Posterior vena cava (tissue), 2 donors: ENCODE results near the gene ARFGAP3. TPM values are rescaled to one million over a fixed set of nuclear protein-coding genes. Genes with fewer than 3 reads are reported as not detected.
A peak's percentile ranks its signal among the peaks of the same experiment; 100 is the strongest.

Source experiments
- DNase-seq: peaks from one replicate; pipeline ENCODE4 v3.0.0-alpha.2; 2020; ENCODE audit warnings: low spot score
- intact Hi-C, 2 donors: fragments of 100-400 bp; cut with DNase I; formaldehyde crosslinking; loops; one replicate each; pipeline versions ENCODE4 v1.14.1 to v1.14.2; 2022 to 2023
- total RNA-seq, 2 donors: library from RNA; stranded (reverse); fragmentation: NEBNext Ultra II Directional; extraction: Animal tissue kit (Norgen Biotek cat#: 25700); gene quantifications; one replicate each; pipeline ENCODE4 v1.2.1, GENCODE V29; 2021
- donor health status: DM: yes; HTN: yes; CAD: no.
- donor health status: DM: yes; HTN: yes; CAD: no.

ARFGAP3 gene
- total RNA-seq, 2 donors from 2014 or later: 36.9 to 53.0 TPM

GRCh38 chr22:42869888-42870480, 12.9 kb upstream of the ARFGAP3 start:
- intact Hi-C loops: loop anchor here in 1 of 2 donors (5.0 kb wide), 1 partner anchor 162 kb away; no protein-coding TSS in a partner anchor
- DNase-seq: no peak

DNA sequence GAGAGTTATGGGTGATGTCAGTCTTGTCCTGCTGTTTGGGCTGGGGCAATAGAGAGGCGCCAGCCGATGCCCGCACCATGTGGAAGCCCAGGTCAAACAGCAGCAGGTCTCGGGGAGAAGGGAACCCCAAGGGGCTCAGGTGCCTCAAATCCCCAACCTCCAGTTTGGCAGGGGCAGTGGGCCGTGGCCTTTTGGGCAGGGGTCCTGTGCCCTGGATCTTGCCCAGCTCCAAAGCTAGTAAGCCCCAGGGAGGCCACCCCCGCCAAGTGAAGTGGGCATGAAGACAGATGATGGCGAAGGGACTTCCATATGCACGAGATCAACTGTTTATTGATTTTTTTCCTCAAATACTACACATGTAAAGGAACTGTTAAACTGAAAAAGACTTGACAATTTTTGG, 12.4 kb upstream of the ARFGAP3 start:
- intact Hi-C loops: loop anchor here in 1 of 2 donors (5.0 kb wide), 1 partner anchor 163 kb away; no protein-coding TSS in a partner anchor
- DNase-seq: no peak

DNA sequence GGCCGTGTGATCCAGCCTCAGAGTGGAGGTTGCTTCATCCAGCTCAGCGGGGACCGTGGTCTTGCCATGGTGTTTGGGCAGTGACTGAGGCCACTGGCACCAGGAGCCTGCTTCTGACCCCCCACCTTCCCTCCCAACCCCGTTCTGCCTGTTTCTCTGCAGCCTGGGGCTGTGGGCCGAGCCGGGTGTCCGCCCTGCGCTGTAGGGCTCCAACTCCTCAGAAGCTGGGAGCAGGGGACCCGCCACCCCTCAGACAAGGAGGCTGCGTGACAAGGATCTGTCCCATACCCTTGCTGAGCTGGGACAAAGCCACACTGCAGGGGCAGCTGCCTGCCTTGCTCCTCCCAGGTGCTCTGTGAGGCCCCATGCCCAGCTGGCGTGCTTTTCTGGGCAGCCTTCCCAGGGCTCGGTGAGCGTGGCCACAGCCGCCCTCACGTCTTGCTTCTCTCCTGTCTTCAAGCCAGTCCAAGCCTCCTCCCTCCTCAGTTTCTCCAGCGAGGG, 11.7 kb upstream of the ARFGAP3 start:
- DNase-seq: no peak
- intact Hi-C loops: loop anchor here in 1 of 2 donors (5.0 kb wide), 1 partner anchor 164 kb away; no protein-coding TSS in a partner anchor

GRCh38 chr22:42866100-42866499, 9.0 kb upstream of the ARFGAP3 start:
- intact Hi-C loops: loop anchor here in 1 of 2 donors (5.0 kb wide), 1 partner anchor 166 kb away; no protein-coding TSS in a partner anchor
- DNase-seq: no peak

DNA sequence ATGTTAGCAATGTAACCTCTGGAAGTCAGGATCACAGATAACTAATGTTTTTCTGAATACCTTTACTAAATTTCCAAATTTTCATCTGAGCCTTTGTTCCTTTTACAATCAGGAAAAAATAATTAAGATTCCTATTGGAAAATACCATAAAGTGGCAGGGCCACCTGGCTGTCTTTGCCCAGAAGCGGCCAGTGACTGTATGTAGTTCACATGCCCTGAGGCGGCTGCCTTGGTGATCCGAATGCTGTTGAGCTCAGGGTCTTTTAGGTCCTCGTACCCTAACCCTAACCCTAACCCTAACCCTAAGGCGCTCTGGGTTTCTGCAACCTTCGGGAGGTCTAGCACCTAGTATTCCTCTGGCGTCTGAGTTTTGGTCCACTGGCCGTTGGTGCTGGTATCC, 8.5 kb upstream of the ARFGAP3 start:
- intact Hi-C loops: loop anchor here in 1 of 2 donors (5.0 kb wide), 1 partner anchor 167 kb away; no protein-coding TSS in a partner anchor
- no peak for DNase-seq

- intact Hi-C loops: no loop called here
- DNase-seq: no peak
These were observed 6.4 kb upstream of the ARFGAP3 start for GRCh38 chr22:42863349-42863961.

- DNase-seq: no peak
- intact Hi-C loops: no loop called here
These were observed 5.1 kb upstream of the ARFGAP3 start for GRCh38 chr22:42862045-42862734.

DNA sequence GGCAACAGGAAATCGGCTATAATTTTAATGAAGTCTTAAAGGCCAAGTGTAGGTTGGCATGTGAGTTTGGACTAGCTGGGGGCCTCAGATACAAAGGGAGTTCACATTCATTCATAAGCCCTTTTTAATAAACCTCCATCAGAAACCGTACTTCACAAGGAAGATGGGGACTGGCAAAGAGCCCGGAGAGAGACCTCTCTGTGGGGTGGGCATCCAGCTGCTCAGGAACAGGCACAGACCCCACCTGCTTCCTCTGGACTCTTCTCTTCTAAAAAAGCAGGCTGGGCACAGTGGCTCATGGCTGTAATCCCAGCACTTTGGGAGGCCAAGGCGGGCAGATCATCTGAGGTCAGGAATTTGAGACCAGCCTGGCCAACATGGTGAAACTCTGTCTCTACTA, 3.9 kb upstream of the ARFGAP3 start:
- intact Hi-C loops: no loop called here
- DNase-seq: no peak

- intact Hi-C loops: no loop called here
- DNase-seq: no peak
These were observed 890 bp upstream of the ARFGAP3 start for GRCh38 chr22:42857845-42858481.

DNA sequence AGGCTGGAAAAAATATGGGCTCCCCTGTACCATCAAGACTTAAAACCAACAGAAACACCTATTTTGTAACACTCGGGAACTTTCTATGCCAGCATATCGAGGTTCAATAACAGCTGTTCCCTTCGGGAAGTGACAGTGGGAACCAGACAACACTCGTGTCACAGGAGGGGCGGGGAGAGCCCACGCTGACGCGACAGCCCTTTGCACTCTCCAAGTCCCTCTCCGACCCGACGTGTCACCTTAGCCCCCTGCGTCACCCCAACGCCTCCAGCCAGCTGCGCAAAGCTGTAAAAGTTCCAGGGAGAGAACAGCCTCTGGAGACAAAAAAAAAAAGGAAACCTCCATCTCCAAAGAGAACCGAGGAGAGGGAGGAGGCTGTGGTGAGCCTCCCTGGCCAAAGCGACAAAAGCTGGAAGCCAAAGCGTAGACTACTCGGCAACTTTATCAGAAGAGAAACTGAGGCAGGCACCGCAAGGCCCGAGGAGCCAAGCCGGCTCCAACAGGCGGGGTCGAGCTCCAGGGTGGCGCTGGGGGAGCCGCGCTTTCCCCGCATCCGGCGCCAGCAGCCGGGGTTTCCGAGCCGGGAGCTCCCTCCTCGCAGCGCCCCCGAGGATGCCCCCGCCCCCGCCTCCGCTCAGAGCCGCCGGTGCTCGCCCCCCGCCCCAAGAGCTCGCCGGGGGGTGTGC, 751 bp downstream of the ARFGAP3 start:
- intact Hi-C loops: no loop called here
- DNase-seq: peak; percentile 90

GRCh38 chr22:42855721-42856120, 1.4 kb downstream of the ARFGAP3 start:
- intact Hi-C loops: no loop called here
- no peak for DNase-seq

- intact Hi-C loops: no loop called here
- DNase-seq: no peak
These were observed 1.9 kb downstream of the ARFGAP3 start for GRCh38 chr22:42855211-42855610.

GRCh38 chr22:42848941-42849550, 8.0 kb downstream of the ARFGAP3 start:
- intact Hi-C loops: no loop called here
- no peak for DNase-seq

DNA sequence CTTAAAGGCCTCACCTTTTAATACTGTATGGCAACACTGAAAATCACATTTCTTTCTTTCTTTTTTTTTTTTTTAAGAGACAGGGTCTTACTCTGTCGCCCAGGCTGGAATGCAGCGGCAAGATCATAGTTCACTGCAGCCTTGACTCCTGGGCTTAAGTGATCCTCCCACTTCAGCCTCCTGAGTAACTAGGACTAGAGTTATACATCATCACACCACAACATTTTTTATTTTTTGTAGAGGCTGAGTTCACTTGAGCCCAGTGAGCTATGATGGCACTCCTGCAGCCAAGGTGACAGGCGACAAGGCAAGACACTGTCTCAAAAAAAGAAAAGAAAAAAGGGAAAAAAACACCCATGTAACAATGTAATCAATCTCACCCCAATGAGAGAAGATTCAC, 10.0 kb downstream of the ARFGAP3 start:
- DNase-seq: no peak
- intact Hi-C loops: no loop called here

DNA sequence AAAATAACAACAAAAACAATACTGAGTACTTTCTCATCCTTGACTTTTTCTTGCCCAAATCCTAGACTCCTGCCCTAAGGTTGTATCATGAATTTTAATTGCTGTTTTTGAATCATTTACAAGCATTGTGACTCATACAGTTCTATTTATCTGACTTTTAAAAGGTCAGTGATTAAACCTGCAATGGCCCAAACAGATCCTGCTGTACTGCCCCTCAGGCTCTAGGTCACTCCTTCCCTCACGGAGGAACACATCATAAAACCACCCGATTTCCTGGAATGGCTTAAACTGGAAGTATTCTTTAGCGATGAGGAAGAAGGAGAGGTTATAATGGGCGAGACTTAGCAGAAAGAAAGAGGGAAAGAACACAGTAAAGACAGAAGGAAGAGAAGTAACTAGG, 12.3 kb downstream of the ARFGAP3 start:
- no peak for DNase-seq
- intact Hi-C loops: no loop called here

GRCh38 chr22:42842658-42843370, 14.3 kb downstream of the ARFGAP3 start:
- intact Hi-C loops: no loop called here

GRCh38 chr22:42841444-42841843, 15.6 kb downstream of the ARFGAP3 start:
- DNase-seq: no peak
- intact Hi-C loops: no loop called here

More at GRCh38 chr22:42842658-42843370, 14.3 kb downstream of the ARFGAP3 start:
- DNase-seq: no peak

DNA sequence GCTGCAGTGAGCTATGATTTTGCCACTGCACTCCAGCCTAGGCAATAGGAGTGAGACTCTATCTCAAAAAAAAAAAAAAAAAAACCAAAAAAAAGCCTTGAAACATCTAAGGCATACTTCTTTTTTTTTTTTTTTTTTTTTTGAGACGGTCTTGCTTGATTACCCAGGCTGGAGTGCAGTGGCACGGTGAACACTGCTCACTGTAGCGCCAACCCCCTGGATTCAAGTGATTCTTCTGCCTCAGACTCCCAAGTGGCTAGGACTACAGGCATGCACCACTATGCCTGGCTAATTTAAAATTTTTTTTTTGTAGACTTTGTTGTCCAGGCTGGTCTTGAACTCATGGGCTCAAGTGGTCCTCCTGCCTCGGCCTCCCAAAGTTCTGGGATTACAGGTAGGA, 19.5 kb downstream of the ARFGAP3 start:
- no peak for DNase-seq
- intact Hi-C loops: no loop called here
